HepG2 (cell line): ENCODE measurements around the gene NDUFB10. TPM values are rescaled to one million over a fixed set of nuclear protein-coding genes. Genes with fewer than 3 reads are reported as not detected.
A peak's percentile ranks its signal among the peaks of the same experiment; 100 is the strongest.

ENCODE experiments used
- ARHGAP35 ChIP-seq: sonication (generic); formaldehyde crosslinking; IDR thresholded peaks from 2 replicates; pipeline ENCODE4 v1.9.0; 2022; ENCODE audit warnings: mild to moderate bottlenecking, inconsistent platforms, moderate library complexity, missing genetic modification reagents, borderline replicate concordance
- BCL3 ChIP-seq: sonication (generic); formaldehyde crosslinking; IDR thresholded peaks from 2 replicates; pipeline ENCODE4 v1.5.1; 2020; ENCODE audit warnings: mild to moderate bottlenecking, missing genetic modification reagents, moderate library complexity
- CCDC6 ChIP-seq: sonication (generic); formaldehyde crosslinking; IDR thresholded peaks from 2 replicates; pipeline ENCODE4 v1.8.1; 2022; ENCODE audit warnings: mild to moderate bottlenecking, missing genetic modification reagents, moderate library complexity
- CEBPZ ChIP-seq: IDR thresholded peaks from 2 replicates; pipeline ENCODE4 v1.6.1; 2012; ENCODE audit warnings: low read length, improper control_type of control experiment
- FOXK2 ChIP-seq: fragments of 450-650 bp; IDR thresholded peaks from 2 replicates; pipeline ENCODE4 v1.6.1; 2016
- HIC2 ChIP-seq: sonication (generic); formaldehyde crosslinking; IDR thresholded peaks from 2 replicates; pipeline ENCODE4 v1.9.0; 2022; ENCODE audit warnings: low read depth, missing genetic modification reagents
- IKZF5 ChIP-seq: IDR thresholded peaks from 2 replicates; pipeline ENCODE4 v1.6.1; 2018; ENCODE audit warnings: missing genetic modification reagents, mild to moderate bottlenecking, missing compliant biosample characterization
- KLF11 ChIP-seq: IDR thresholded peaks from 2 replicates; pipeline ENCODE4 v1.6.1; 2016; ENCODE audit warnings: missing compliant biosample characterization
- KMT2A ChIP-seq: sonication (generic); formaldehyde crosslinking; IDR thresholded peaks from 2 replicates; pipeline ENCODE4 v1.4.0; 2020; ENCODE audit warnings: missing genetic modification reagents
- MNT ChIP-seq: fragments of 450-650 bp; IDR thresholded peaks from 2 replicates; pipeline ENCODE4 v1.6.1; 2016
- NBN ChIP-seq: fragments of 450-650 bp; conservative IDR thresholded peaks from 2 replicates; pipeline ENCODE4 v1.6.1; 2017
- RBM39 ChIP-seq: fragments of 200-400 bp; formaldehyde crosslinking; IDR thresholded peaks from one replicate; pipeline ENCODE4 v1.6.1; 2018; ENCODE audit warnings: antibody characterized with exemption, mild to moderate bottlenecking, low read depth, low read length; ENCODE audit not compliant: poor library complexity, severe bottlenecking
- SMAD9 ChIP-seq: sonication (generic); formaldehyde crosslinking; IDR thresholded peaks from 2 replicates; pipeline ENCODE4 v1.5.1; 2020; ENCODE audit warnings: mild to moderate bottlenecking, missing genetic modification reagents
- TAF15 ChIP-seq: fragments of 200-400 bp; formaldehyde crosslinking; IDR thresholded peaks from one replicate; pipeline ENCODE4 v1.6.1; 2018; ENCODE audit warnings: mild to moderate bottlenecking, low read depth, low read length; ENCODE audit not compliant: poor library complexity, severe bottlenecking
- XRCC5 ChIP-seq: fragments of 200-400 bp; formaldehyde crosslinking; optimal IDR thresholded peaks from 2 replicates; pipeline ENCODE3; 2017; ENCODE audit warnings: mild to moderate bottlenecking, low read length
- ZFP41 ChIP-seq: sonication (generic); formaldehyde crosslinking; IDR thresholded peaks from 2 replicates; pipeline ENCODE4 v1.4.0; 2020; ENCODE audit warnings: mild to moderate bottlenecking, missing genetic modification reagents, borderline replicate concordance
- ZNF317 ChIP-seq: sonication (generic); formaldehyde crosslinking; IDR thresholded peaks from 2 replicates; pipeline ENCODE4 v1.5.0; 2020; ENCODE audit warnings: mild to moderate bottlenecking, missing genetic modification reagents
- ZNF510 ChIP-seq: sonication (generic); formaldehyde crosslinking; IDR thresholded peaks from 2 replicates; pipeline ENCODE4 v1.4.0; 2020; ENCODE audit warnings: low read depth, mild to moderate bottlenecking, missing genetic modification reagents
- ZNF782 ChIP-seq: sonication (generic); formaldehyde crosslinking; IDR thresholded peaks from 2 replicates; pipeline ENCODE4 v1.4.0; 2020; ENCODE audit warnings: missing genetic modification reagents, mild to moderate bottlenecking, borderline replicate concordance
- ZNF816 ChIP-seq: sonication (generic); formaldehyde crosslinking; IDR thresholded peaks from 2 replicates; pipeline ENCODE4 v1.8.0; 2022; ENCODE audit warnings: missing genetic modification reagents, mild to moderate bottlenecking, borderline replicate concordance
- polyA plus RNA-seq, 8 experiments: library from polyadenylated mRNA; depleted of rRNA in 3 of 8; stranded (reverse) in 7 of 8; unstranded in 1 of 8; fragments of >200 nt; fragmentation: Illumina TruSeq in 4 of 8; extraction: Trizol in 4 of 8; gene quantifications; 2 replicates each; pipeline versions ENCODE4 v1.2.1 to v1.2.3, GENCODE V29; 2011 to 2016; ENCODE audit warnings: low read depth in 4 of 8, missing spikeins in 1 of 8, mixed read lengths in 1 of 8; ENCODE audit not compliant: insufficient read depth in 1 of 8
- total RNA-seq, 5 experiments: library from RNA; depleted of rRNA; stranded (reverse); fragments of >200 nt; fragmentation: Illumina TruSeq; extraction: Trizol; gene quantifications; 2 replicates each; pipeline ENCODE4 v1.2.3, GENCODE V29; 2016; ENCODE audit warnings: low read depth in 1 of 5

NDUFB10 gene
- total and polyA plus RNA-seq, 2 of the 13 experiments (the other 11 are each of a cell fraction or from before 2014, with no cell fraction given): 68.6 to 157 TPM

GRCh38 chr16:1971796-1972489 is 12.6 kb downstream of the NDUFB10 start, which contains the start of gene TBL3 (continued):
- 0 out of 2 replicates have a peak, but pooled peaks have one; percentile 77 for TF ChIP-seq SMAD9 (CRISPR knock-in tag)
- TF ChIP-seq XRCC5: peak; percentile 69
- TF ChIP-seq TAF15: no peak
- no peak for TF ChIP-seq NBN
- TF ChIP-seq KLF11: peak; percentile 93
- peak; percentile 93 for TF ChIP-seq ARHGAP35 (CRISPR knock-in tag)
- peak; percentile 96 for TF ChIP-seq IKZF5
- TF ChIP-seq MNT: peak; percentile 54
- TF ChIP-seq ZNF782: peak; percentile 44; the same call in 1 of the 2 replicates
- TF ChIP-seq CEBPZ: no peak
- peak; percentile 82; the same call in 1 of the 2 replicates for TF ChIP-seq HIC2 (CRISPR knock-in tag)
- TF ChIP-seq CCDC6 (CRISPR knock-in tag): 0 out of 2 replicates have a peak, but pooled peaks have one; percentile 50
- peak; percentile 95 for TF ChIP-seq KMT2A
- 0 out of 2 replicates have a peak, but pooled peaks have one; percentile 80 for TF ChIP-seq ZNF510
- no peak for TF ChIP-seq FOXK2
- peak; percentile 91 for TF ChIP-seq BCL3 (CRISPR knock-in tag)
- TF ChIP-seq ZFP41 (CRISPR knock-in tag): no peak
- peak; percentile 79 for TF ChIP-seq RBM39
- TF ChIP-seq ZNF816: 0 out of 2 replicates have a peak, but pooled peaks have one; percentile 50
- TF ChIP-seq ZNF317 (CRISPR knock-in tag): peak; percentile 79; the same call in 1 of the 2 replicates
